ENCODE results near the gene SHISA7. TPM values are rescaled to one million over a fixed set of nuclear protein-coding genes. Genes with fewer than 3 reads are reported as not detected.

Gene SHISA7
- polyA plus RNA-seq, 2 of the 4 experiments (the other 2 are of a cell fraction), result 0.01 TPM; not detected in 1

GRCh38 chr19:55443824-55444480, 852 bp upstream of the SHISA7 start (continued):
- no peak for TF ChIP-seq CTCF (IDR thresholded peaks at IDR 0.05)
- TF ChIP-seq KDM5A (IDR thresholded peaks at IDR 0.05), result no peak
- no peak for TF ChIP-seq HDAC2 (IDR thresholded peaks at IDR 0.05)

DNA sequence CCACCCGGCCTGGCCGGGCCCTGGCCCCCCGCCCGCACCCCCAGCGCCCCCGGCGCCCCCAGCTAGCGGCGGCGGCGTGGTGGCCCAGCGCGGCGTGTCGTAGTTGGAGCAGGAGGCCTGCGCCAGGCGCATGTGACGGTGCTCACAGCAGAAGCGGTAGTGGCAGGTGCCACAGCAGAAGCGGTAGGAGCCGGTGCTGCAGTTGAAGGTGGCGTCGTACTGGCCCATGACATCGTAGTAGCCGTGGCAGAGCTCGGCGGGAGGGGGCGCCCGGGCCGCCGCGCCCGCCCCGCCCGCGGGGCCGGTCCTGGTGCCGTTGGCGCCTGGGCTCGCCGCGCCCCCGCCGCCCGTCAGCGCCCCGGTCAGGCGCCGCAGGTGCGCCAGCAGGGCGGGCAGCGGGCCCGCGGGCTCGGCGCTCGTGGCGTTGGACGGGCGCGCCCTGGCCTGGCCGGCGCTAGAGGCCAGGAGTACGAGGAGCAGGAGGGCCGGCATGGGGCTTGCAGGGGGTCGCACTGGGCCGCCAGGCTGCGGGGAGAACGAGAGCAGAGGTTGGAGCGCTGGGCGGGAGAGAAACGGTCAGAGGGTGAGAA, 633 bp downstream of the SHISA7 start:
- H3K27ac ChIP-seq, result no peak overlapping the region
- no peaks in the 10 kb centered on the region for H3K9me3 ChIP-seq
- FAIRE-seq (no peak), ATAC-seq (peak in 1 of 2 experiments; percentile 25; a peak in 1 of 6 replicates), DNase-seq (ENCODE audit: low read depth in 1 of 2, low spot score in 1 of 2) (no peak)
- peak overlapping the region; percentile 35; the same call in 2 of the 3 replicates for H3K4me3 ChIP-seq
- TF ChIP-seq NPAS2 (CRISPR knock-in tag; IDR thresholded peaks at IDR 0.05; ENCODE audit: borderline replicate concordance) (no peak), NR3C1 (IDR thresholded peaks at IDR 0.05) (no peak), RARB (CRISPR knock-in tag; IDR thresholded peaks at IDR 0.05) (no peak), KDM1A (IDR thresholded peaks at IDR 0.05; ENCODE audit: low read depth) (no peak), CTCF (IDR thresholded peaks at IDR 0.05) (no peak), MYC (IDR thresholded peaks at IDR 0.05; ENCODE audit: borderline replicate concordance, low read length) (no peak), NFE2L2 (conservative IDR thresholded peaks at IDR 0.05; ENCODE audit: low read length) (no peak), RNF2 (IDR thresholded peaks at IDR 0.05; ENCODE audit: borderline replicate concordance, low read depth) (no peak), RFX5 (IDR thresholded peaks at IDR 0.05) (no peak), FOSB (CRISPR knock-in tag; IDR thresholded peaks at IDR 0.05) (no peak), BHLHE40 (IDR thresholded peaks at IDR 0.05; ENCODE audit: low read depth, low read length) (no peak), TP53 (CRISPR knock-in tag; IDR thresholded peaks at IDR 0.05) (no peak)
- peaks cover 20% of the 10 kb centered on the region for H3K4me1 ChIP-seq
- ChIA-PET CTCF (interaction anchor here (1.0 to 2.6 kb wide), 7 partner anchors 11 to 301 kb away, joined by 3 to 11 read pairs (median 4); partner anchors contain the start of gene KMT5C), POLR2A (interaction anchor here (0.6 to 1.2 kb wide), 3 partner anchors 34 to 35 kb away, joined by 3 to 6 read pairs (median 4); no protein-coding TSS in a partner anchor)
- peak overlapping the region; percentile 89 for H3K4me2 ChIP-seq
- WGBS (ENCODE audit: missing lambda C conversion rate), result 2% methylated on average over 10 of the region's 72 CpGs

GRCh38 chr19:55441692-55442321, 1.3 kb downstream of the SHISA7 start:
- Histone ChIP-seq H3K27ac (no peak overlapping the region), H3K4me1 (peaks cover 21% of the 10 kb centered on the region), H3K4me3 (peak overlapping the region; percentile 35; the same call in 2 of the 3 replicates), H3K9me3 (no peaks in the 10 kb centered on the region), H3K4me2 (peak overlapping the region; percentile 89)
- 23% methylated on average over 32 of the region's 39 CpGs for WGBS (ENCODE audit: missing lambda C conversion rate)
- TF ChIP-seq HEYL (CRISPR knock-in tag; IDR thresholded peaks at IDR 0.05) (no peak), MAZ (IDR thresholded peaks at IDR 0.05; ENCODE audit: borderline replicate concordance, low read depth, low read length) (no peak), KDM5A (IDR thresholded peaks at IDR 0.05) (no peak), CBX2 (IDR thresholded peaks at IDR 0.05; ENCODE audit: borderline replicate concordance, low read depth) (no peak), RARB (CRISPR knock-in tag; IDR thresholded peaks at IDR 0.05) (no peak), HOXB13 (CRISPR knock-in tag; IDR thresholded peaks at IDR 0.05; ENCODE audit: low read depth) (no peak), KDM1A (IDR thresholded peaks at IDR 0.05; ENCODE audit: low read depth) (no peak), EHMT2 (IDR thresholded peaks at IDR 0.05; ENCODE audit: low read depth) (no peak), FOSL2 (IDR thresholded peaks at IDR 0.05) (no peak), FOSL2 (CRISPR knock-in tag; IDR thresholded peaks at IDR 0.05) (no peak), HOXA7 (CRISPR knock-in tag; IDR thresholded peaks at IDR 0.05) (no peak), NR3C1 (IDR thresholded peaks at IDR 0.05) (no peak), HOXB5 (CRISPR knock-in tag; IDR thresholded peaks at IDR 0.05) (no peak), EP300 (IDR thresholded peaks at IDR 0.05) (no peak), ZFP36 (IDR thresholded peaks at IDR 0.05; ENCODE audit: borderline replicate concordance, partially characterized antibody) (no peak)
- TF ChIP-seq, protein P1, sequence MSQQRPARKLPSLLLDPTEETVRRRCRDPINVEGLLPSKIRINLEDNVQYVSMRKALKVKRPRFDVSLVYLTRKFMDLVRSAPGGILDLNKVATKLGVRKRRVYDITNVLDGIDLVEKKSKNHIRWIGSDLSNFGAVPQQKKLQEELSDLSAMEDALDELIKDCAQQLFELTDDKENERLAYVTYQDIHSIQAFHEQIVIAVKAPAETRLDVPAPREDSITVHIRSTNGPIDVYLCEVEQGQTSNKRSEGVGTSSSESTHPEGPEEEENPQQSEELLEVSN (IDR thresholded peaks at IDR 0.05; ENCODE audit: borderline replicate concordance, low read depth), result no peak
- TF ChIP-seq, protein P2, sequence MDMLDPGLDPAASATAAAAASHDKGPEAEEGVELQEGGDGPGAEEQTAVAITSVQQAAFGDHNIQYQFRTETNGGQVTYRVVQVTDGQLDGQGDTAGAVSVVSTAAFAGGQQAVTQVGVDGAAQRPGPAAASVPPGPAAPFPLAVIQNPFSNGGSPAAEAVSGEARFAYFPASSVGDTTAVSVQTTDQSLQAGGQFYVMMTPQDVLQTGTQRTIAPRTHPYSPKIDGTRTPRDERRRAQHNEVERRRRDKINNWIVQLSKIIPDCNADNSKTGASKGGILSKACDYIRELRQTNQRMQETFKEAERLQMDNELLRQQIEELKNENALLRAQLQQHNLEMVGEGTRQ (IDR thresholded peaks at IDR 0.05), result no peak
- TF ChIP-seq, protein P3, sequence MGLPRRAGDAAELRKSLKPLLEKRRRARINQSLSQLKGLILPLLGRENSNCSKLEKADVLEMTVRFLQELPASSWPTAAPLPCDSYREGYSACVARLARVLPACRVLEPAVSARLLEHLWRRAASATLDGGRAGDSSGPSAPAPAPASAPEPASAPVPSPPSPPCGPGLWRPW (IDR thresholded peaks at IDR 0.05), result no peak
- ChIA-PET POLR2A (interaction anchor here (0.6 to 1.2 kb wide), 3 partner anchors 34 to 35 kb away, joined by 3 to 6 read pairs (median 4); no protein-coding TSS in a partner anchor), CTCF (interaction anchor here (1.1 to 2.6 kb wide), 5 partner anchors 12 to 301 kb away, joined by 3 to 11 read pairs (median 4); no protein-coding TSS in a partner anchor)
- no peak for ATAC-seq
- no peak for DNase-seq (ENCODE audit: low read depth in 1 of 2, low spot score in 1 of 2)
- FAIRE-seq, result no peak
